Mammary epithelial cell (primary cell): ENCODE results near the gene PCBP3.

ENCODE experiments used
- CTCF ChIP-seq, 2 donors: IDR thresholded peaks in 1 of 2; conservative IDR thresholded peaks in 1 of 2; 2 replicates each; pipeline ENCODE4 v1.5.1; 2011 to 2012; ENCODE audit warnings: inconsistent platforms in 2 of 2, low read length in 2 of 2, mild to moderate bottlenecking in 2 of 2, control low read depth in 1 of 2, low read depth in 1 of 2; ENCODE audit not compliant: insufficient read depth in 1 of 2; ENCODE audit errors: extremely low read depth in 1 of 2
- EZH2 ChIP-seq: IDR thresholded peaks from 2 replicates; pipeline ENCODE4 v1.6.1; 2012; ENCODE audit warnings: low read length, inconsistent platforms, borderline replicate concordance

- TF ChIP-seq EZH2 (no peak), CTCF (conservative IDR thresholded peaks at IDR 0.05 in 1 of 2, IDR thresholded peaks at IDR 0.05 in 1 of 2; ENCODE audit: extremely low read depth in 1 of 2, insufficient read depth in 1 of 2, low read depth in 1 of 2, low read length in 2 of 2) (no peak)
Measured at GRCh38 chr21:45902292-45902995, 258.9 kb downstream of the PCBP3 start.
